Kidney (tissue), 14 donors: ENCODE measurements around the gene TUBG1. TPM values are rescaled to one million over a fixed set of nuclear protein-coding genes. Genes with fewer than 3 reads are reported as not detected.
A peak's percentile ranks its signal among the peaks of the same experiment; 100 is the strongest.

Source experiments
- DNase-seq, 5 donors: peaks; one replicate each; pipeline ENCODE4 v3.0.0-alpha.2; 2013 to 2020
- FAIRE-seq: peaks from 2 replicates; lab custom pipeline; 2012; peaks lifted over from hg19 to GRCh38; lab: Jason Lieb, UNC
- H3K27ac ChIP-seq, 2 donors: one replicate each; pipeline ENCODE4 v1.7.0; 2013; ENCODE audit warnings: low read depth in 2 of 2, low read length in 2 of 2, inconsistent platforms in 1 of 2
- H3K27me3 ChIP-seq: one replicate; pipeline ENCODE4 v1.7.1; 2013; ENCODE audit warnings: low read length, inconsistent platforms; ENCODE audit not compliant: control insufficient read depth, insufficient read depth
- H3K36me3 ChIP-seq, 3 donors: one replicate each; pipeline versions ENCODE4 v1.7.0 to v1.7.1; 2013; ENCODE audit warnings: low read length in 3 of 3, control low read depth in 1 of 3, inconsistent platforms in 1 of 3; ENCODE audit not compliant: insufficient read depth in 3 of 3, control insufficient read depth in 2 of 3
- H3K4me1 ChIP-seq, 3 donors: one replicate each; pipeline versions ENCODE4 v1.7.0 to v1.7.1; 2013; ENCODE audit warnings: low read length in 3 of 3, inconsistent platforms in 1 of 3, low read depth in 1 of 3; ENCODE audit not compliant: control insufficient read depth in 2 of 3, insufficient read depth in 2 of 3
- H3K4me3 ChIP-seq, 3 donors: one replicate each; pipeline versions ENCODE4 v1.7.0 to v1.8.1; 2013; ENCODE audit warnings: low read length in 3 of 3, control low read depth in 1 of 3, inconsistent platforms in 1 of 3
- H3K9ac ChIP-seq, 3 donors: one replicate each; pipeline versions ENCODE4 v1.7.0 to v1.7.1; 2013; ENCODE audit warnings: low read length in 3 of 3, control low read depth in 1 of 3, inconsistent platforms in 1 of 3
- H3K9me3 ChIP-seq, 3 donors: one replicate each; pipeline versions ENCODE4 v1.7.0 to v1.7.1; 2013; ENCODE audit warnings: low read length in 3 of 3, control low read depth in 1 of 3, inconsistent platforms in 1 of 3; ENCODE audit not compliant: control insufficient read depth in 2 of 3, insufficient read depth in 1 of 3
- intact Hi-C: fragments of 100-400 bp; cut with DNase I; formaldehyde crosslinking; loops from one replicate; pipeline ENCODE4 v1.11.1; 2022
- polyA plus RNA-seq: library from polyadenylated mRNA; stranded (reverse); fragments of 350-450 nt; fragmentation: Illumina TruSeq; extraction: RNeasy Lipid Tissue Mini Kit (QIAGEN cat#74804); gene quantifications from one replicate; pipeline ENCODE4 v1.2.3, GENCODE V29; 2014; ENCODE audit warnings: low read depth, low replicate concordance; ENCODE audit not compliant: insufficient read depth
- total RNA-seq: library from RNA; stranded (reverse); fragmentation: NEBNext Ultra II Directional; extraction: Animal tissue kit (Norgen Biotek cat#: 25700); gene quantifications from one replicate; pipeline ENCODE4 v1.2.1, GENCODE V29; 2021
- TF ChIP-seq, protein P1 (sequence below): IDR thresholded peaks from 3 replicates; pipeline ENCODE4 v1.5.1; 2012; ENCODE audit warnings: mild to moderate bottlenecking, moderate library complexity, borderline replicate concordance; ENCODE audit not compliant: insufficient read depth; ENCODE audit errors: extremely low read depth
- donor health status: control.
- donor health status: control.
- donor health status: control.
- donor health status: control.
- donor health status: control.
- donor health status: DM: yes; HTN: yes; CAD: no.
- donor health status: Normal renal cell carcinoma (clear cell type).

TUBG1 gene
- total and polyA plus RNA-seq, 2 donors from 2014 or later, result 33.7 to 61.9 TPM

DNA sequence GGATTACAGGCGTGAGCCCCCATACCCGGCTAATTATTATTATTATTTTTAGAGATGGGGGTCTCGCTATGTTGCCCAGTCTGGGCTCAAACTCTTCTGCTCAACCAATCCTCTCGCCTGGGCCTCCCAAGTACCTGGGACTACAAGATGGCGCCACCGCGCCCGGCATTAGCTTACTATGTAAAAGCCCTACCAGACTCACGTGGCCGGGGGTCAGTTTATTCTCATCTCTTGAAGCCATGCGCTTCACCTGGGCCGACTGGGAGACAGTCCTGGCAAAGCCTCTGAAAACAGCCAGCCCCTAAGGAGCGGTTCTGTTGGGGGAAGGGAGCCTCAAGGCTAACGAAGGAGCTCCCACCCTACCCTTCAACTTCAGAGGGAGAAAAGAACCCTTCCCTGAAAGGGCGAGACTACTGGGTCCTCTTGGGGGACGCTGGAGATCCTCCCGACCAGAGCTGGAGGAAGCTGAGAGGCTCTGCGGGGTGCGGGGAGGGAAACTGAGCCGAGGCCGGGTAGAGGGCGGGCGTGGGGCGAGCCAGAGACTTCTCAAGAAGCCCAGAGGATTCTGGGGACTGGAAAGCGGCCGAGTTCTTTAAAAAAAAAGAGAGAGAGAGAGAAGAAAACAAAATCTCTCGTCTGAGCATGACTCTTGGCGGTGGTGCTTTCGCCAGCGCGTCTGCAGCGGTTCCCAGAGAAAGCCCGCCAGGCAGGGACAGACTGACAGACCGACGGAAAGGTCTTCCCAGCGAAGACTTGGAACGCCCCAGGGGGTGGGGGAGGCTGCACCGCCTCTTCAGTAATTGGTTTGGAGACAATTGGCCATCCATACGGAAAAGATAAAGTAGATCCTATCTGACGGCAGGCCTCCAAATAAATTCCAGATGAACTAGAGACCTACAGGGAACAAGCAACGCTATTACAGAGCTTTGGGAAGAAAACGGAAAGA, 44.0 kb downstream of the TUBG1 start:
- DNase-seq (peak in 4 of 5 donors; percentile 51 to 89 (median 76)), FAIRE-seq (no peak)
- TF ChIP-seq, protein P1, sequence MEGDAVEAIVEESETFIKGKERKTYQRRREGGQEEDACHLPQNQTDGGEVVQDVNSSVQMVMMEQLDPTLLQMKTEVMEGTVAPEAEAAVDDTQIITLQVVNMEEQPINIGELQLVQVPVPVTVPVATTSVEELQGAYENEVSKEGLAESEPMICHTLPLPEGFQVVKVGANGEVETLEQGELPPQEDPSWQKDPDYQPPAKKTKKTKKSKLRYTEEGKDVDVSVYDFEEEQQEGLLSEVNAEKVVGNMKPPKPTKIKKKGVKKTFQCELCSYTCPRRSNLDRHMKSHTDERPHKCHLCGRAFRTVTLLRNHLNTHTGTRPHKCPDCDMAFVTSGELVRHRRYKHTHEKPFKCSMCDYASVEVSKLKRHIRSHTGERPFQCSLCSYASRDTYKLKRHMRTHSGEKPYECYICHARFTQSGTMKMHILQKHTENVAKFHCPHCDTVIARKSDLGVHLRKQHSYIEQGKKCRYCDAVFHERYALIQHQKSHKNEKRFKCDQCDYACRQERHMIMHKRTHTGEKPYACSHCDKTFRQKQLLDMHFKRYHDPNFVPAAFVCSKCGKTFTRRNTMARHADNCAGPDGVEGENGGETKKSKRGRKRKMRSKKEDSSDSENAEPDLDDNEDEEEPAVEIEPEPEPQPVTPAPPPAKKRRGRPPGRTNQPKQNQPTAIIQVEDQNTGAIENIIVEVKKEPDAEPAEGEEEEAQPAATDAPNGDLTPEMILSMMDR, result no peak
- Histone ChIP-seq H3K27me3 (no peaks in the 10 kb centered on the region), H3K9me3 (no peaks in the 10 kb centered on the region), H3K4me1 (peaks cover 0 to 4% (median 2%) of the 10 kb centered on the region in 3 donors), H3K9ac (peak overlapping the region in 2 of 3 donors; percentile 65 to 85), H3K27ac (peak overlapping the region in 1 of 2 donors; percentile 65), H3K4me3 (peak overlapping the region; percentile 1 to 63 (median 52)), H3K36me3 (peaks cover 0 to 2% (median 0%) of the 10 kb centered on the region in 3 donors)
- intact Hi-C loops, result no loop called here

DNA sequence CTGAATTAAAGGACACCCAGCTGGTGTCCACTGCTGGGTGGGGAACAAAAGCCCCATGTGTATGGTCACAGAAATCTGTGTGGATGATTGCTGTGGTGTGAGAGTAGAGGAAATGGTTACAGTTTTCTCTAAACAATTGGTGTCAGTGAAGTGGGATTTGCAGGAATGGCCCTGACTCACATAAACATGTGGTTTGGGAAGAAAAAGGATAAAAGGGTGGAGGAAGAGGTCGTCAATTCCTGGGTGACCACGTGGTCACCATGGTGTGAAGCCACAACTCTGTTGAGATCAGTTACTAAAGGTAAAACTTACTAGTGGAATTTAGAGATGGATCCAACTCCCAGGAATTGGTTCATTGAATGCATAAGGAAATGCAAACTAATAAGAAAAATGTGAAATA, 46.0 kb downstream of the TUBG1 start:
- Histone ChIP-seq H3K27me3 (no peaks in the 10 kb centered on the region), H3K27ac (no peak overlapping the region), H3K9ac (no peak overlapping the region), H3K4me1 (peaks cover 0 to 9% (median 8%) of the 10 kb centered on the region in 3 donors), H3K9me3 (no peaks in the 10 kb centered on the region), H3K36me3 (peaks cover 0 to 2% (median 0%) of the 10 kb centered on the region in 3 donors), H3K4me3 (no peak overlapping the region)
- intact Hi-C loops, result no loop called here
- TF ChIP-seq, protein P1, result no peak
- DNase-seq, result no peak
- no peak for FAIRE-seq

DNA sequence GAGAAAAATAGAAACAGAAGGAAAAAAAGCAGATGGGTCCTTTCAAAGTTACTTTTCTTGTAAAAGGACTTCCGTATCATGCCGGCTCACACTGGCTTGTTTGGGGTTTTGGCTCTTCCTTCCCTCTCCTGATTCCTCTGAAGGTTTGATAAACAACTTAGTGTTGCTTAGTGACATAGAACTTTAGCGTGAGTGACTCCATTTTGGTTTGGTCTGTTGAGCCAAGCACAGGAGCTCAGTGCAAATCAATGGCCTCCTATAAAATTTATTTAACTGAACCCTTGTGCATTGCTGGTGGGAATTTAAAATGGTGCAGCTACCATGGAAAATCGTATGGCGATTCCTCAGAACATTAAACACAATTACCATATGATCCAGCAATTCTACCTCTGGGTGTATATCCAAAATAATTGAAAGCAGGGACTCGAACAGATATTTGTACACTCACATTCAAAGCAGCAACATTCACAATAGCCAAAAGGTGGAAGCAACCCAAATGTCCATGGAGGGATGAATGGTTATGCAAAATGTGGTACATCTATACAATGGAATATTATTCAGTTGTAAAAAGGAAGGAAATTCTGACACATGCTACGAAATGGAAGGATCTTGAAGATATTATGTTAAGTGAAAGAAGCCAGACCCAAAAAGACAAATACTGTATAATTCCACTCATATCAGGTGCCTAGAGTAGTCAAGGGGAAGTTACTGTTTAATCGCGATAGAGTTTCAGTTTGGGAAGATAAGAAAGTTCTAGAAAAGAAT, 48.5 kb downstream of the TUBG1 start:
- DNase-seq (no peak), FAIRE-seq (no peak)
- H3K27me3 ChIP-seq, result no peaks in the 10 kb centered on the region
- no peak overlapping the region for H3K4me3 ChIP-seq
- no peak overlapping the region for H3K9ac ChIP-seq
- peaks cover 0 to 3% (median 3%) of the 10 kb centered on the region in 3 donors for H3K36me3 ChIP-seq
- intact Hi-C loops, result no loop called here
- no peak overlapping the region for H3K27ac ChIP-seq
- peaks cover 0 to 10% (median 9%) of the 10 kb centered on the region in 3 donors for H3K4me1 ChIP-seq
- H3K9me3 ChIP-seq, result no peaks in the 10 kb centered on the region
- TF ChIP-seq, protein P1, result no peak
